Fibroblast of lung (primary cell): ENCODE data around the gene PLEKHG4B. TPM values are rescaled to one million over a fixed set of nuclear protein-coding genes. Genes with fewer than 3 reads are reported as not detected.

Experiments used
- DNase-seq, 2 donors: peaks; one replicate each; pipeline versions ENCODE4 v3.0.0 to v3.0.0-alpha.2; 2010; ENCODE audit warnings: low read depth in 2 of 2
- H2AFZ ChIP-seq: 2 replicates; pipeline ENCODE4 v1.5.1; 2012; ENCODE audit warnings: low read length, control low read depth, inconsistent platforms
- H3K27ac ChIP-seq: 2 replicates; pipeline ENCODE4 v1.5.1; 2011; ENCODE audit warnings: low read length, control low read depth; ENCODE audit not compliant: insufficient read depth
- H3K27me3 ChIP-seq: 2 replicates; pipeline ENCODE4 v1.5.1; 2011; ENCODE audit warnings: mild to moderate bottlenecking, low read length; ENCODE audit not compliant: control insufficient read depth, insufficient read depth
- H3K36me3 ChIP-seq: 2 replicates; pipeline ENCODE4 v1.5.1; 2011; ENCODE audit warnings: low read length; ENCODE audit not compliant: control insufficient read depth, insufficient read depth
- H3K4me1 ChIP-seq: 2 replicates; pipeline ENCODE4 v1.5.1; 2011; ENCODE audit warnings: low read length; ENCODE audit not compliant: control insufficient read depth, insufficient read depth; ENCODE audit errors: extremely low read depth
- H3K4me2 ChIP-seq: 2 replicates; pipeline ENCODE4 v1.5.1; 2011; ENCODE audit warnings: low read length, control low read depth; ENCODE audit not compliant: insufficient read depth; ENCODE audit errors: extremely low read depth
- H3K4me3 ChIP-seq, 4 experiments: fragments of 200-600 bp in 1 of 4; sonication (generic) in 1 of 4; replicated peaks in 1 of 4; 2 replicates each; pipeline ENCODE4 v1.5.1; 2011 to 2016; ENCODE audit warnings: low read length in 4 of 4, low read depth in 3 of 4, mild to moderate bottlenecking in 3 of 4, control low read depth in 2 of 4, inconsistent platforms in 1 of 4, mixed read lengths in 1 of 4; ENCODE audit not compliant: insufficient read depth in 1 of 4; ENCODE audit errors: control extremely low read depth in 1 of 4
- H3K79me2 ChIP-seq: 2 replicates; pipeline ENCODE4 v1.5.1; 2012; ENCODE audit warnings: mild to moderate bottlenecking, low read length, inconsistent platforms; ENCODE audit not compliant: control insufficient read depth, insufficient read depth
- H3K9ac ChIP-seq: 2 replicates; pipeline ENCODE4 v1.5.1; 2011; ENCODE audit warnings: mild to moderate bottlenecking, low read length, control low read depth; ENCODE audit not compliant: insufficient read depth
- H3K9me3 ChIP-seq: 2 replicates; pipeline ENCODE4 v1.5.1; 2012; ENCODE audit warnings: low read depth, low read length; ENCODE audit not compliant: control insufficient read depth, insufficient read depth
- H4K20me1 ChIP-seq: 2 replicates; pipeline ENCODE4 v1.5.1; 2011; ENCODE audit warnings: low read length; ENCODE audit not compliant: control insufficient read depth, insufficient read depth; ENCODE audit errors: extremely low read depth
- EZH2 ChIP-seq: IDR thresholded peaks from 2 replicates; pipeline ENCODE4 v1.5.1; 2012; ENCODE audit warnings: low read length, control low read depth, mild to moderate bottlenecking; ENCODE audit errors: missing control alignments
- polyA plus RNA-seq, 2 donors: library from polyadenylated mRNA; depleted of rRNA in 1 of 2; stranded (reverse) in 1 of 2; unstranded in 1 of 2; fragments of >200 nt; gene quantifications; 2 replicates each; pipeline ENCODE4 v1.2.1, GENCODE V29; 2011 to 2012; ENCODE audit warnings: missing spikeins in 1 of 2
- total RNA-seq: library from RNA; depleted of rRNA; stranded (reverse); fragments of >200 nt; gene quantifications from 2 replicates; pipeline ENCODE4 v1.2.1, GENCODE V29; 2014
- TF ChIP-seq, protein P1 (sequence below), 2 donors: IDR thresholded peaks in 1 of 2; conservative IDR thresholded peaks in 1 of 2; 1 replicate in 1 of 2; 2 replicates in 1 of 2; pipeline ENCODE4 v1.5.1; 2011 to 2012; ENCODE audit warnings: low read length in 2 of 2, control low read depth in 1 of 2, inconsistent platforms in 1 of 2, low read depth in 1 of 2, mild to moderate bottlenecking in 1 of 2

PLEKHG4B gene
- total and polyA plus RNA-seq, 2 donors (not counting 1 experiment from before 2014, with no cell fraction given), result under 0.01 to 0.08 TPM

DNA sequence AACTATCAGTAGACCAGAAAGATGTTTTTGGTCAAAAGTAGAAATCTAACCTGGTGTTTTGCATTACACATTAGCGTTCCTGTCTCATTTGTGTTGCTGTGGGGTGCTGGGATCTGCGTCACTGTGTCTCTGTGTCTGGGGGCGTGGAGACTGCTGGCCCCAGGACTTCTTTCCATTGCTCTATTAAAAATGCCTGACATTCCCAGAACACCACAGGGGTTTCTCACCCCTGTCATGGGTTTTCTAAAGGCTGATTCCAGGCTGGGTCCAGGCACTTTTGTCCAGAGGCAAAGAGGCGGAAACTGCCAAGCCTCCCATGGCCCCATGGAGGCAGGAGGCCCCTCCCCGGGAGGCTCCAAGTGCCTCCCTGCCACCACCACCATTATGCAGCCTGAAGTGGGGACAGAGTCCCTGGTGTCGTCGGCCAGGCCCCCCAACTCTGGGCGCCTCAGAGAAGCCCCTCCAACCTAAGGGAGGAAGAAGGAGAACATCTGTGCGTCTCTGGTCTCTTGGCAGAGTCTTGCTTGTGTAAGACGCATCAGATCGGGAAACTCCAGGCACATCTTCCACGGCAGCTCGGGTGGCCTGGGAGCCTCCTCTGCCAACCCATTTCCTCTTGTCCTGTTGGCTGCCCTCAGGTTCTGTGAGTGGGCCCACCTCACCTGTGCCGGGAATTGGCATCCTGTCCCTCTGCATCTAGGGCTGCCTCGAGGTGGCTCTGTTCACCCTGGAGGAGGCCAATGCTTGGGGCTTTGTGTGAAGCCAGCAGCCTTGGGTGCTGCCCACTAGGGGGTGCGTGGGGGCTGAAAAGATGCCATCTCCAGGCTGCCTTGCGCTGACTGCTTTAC lies 13.8 kb upstream of the PLEKHG4B start:
- Histone ChIP-seq H3K27ac (no peak overlapping the region), H3K4me1 (no peaks in the 10 kb centered on the region)

GRCh38 chr5:78805-79149 lies 13.2 kb upstream of the PLEKHG4B start:
- no peaks in the 10 kb centered on the region for H3K36me3 ChIP-seq
- H3K4me3 ChIP-seq, result no peak overlapping the region
- H3K9me3 ChIP-seq, result no peaks in the 10 kb centered on the region
- no peak overlapping the region for H3K4me2 ChIP-seq
- no peaks in the 10 kb centered on the region for H3K79me2 ChIP-seq
- no peak for DNase-seq
- peaks cover 24% of the 10 kb centered on the region for H3K27me3 ChIP-seq
- no peak overlapping the region for H3K27ac ChIP-seq
- H3K9ac ChIP-seq, result no peak overlapping the region
- H3K4me1 ChIP-seq, result no peaks in the 10 kb centered on the region
- H4K20me1 ChIP-seq, result no peaks in the 10 kb centered on the region
- TF ChIP-seq, protein P1, sequence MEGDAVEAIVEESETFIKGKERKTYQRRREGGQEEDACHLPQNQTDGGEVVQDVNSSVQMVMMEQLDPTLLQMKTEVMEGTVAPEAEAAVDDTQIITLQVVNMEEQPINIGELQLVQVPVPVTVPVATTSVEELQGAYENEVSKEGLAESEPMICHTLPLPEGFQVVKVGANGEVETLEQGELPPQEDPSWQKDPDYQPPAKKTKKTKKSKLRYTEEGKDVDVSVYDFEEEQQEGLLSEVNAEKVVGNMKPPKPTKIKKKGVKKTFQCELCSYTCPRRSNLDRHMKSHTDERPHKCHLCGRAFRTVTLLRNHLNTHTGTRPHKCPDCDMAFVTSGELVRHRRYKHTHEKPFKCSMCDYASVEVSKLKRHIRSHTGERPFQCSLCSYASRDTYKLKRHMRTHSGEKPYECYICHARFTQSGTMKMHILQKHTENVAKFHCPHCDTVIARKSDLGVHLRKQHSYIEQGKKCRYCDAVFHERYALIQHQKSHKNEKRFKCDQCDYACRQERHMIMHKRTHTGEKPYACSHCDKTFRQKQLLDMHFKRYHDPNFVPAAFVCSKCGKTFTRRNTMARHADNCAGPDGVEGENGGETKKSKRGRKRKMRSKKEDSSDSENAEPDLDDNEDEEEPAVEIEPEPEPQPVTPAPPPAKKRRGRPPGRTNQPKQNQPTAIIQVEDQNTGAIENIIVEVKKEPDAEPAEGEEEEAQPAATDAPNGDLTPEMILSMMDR (conservative IDR thresholded peaks at IDR 0.05 in 1 of 2, IDR thresholded peaks at IDR 0.05 in 1 of 2; ENCODE audit: low read depth in 1 of 2, low read length in 2 of 2), result no peak
- TF ChIP-seq EZH2, result no peak
- H2AFZ ChIP-seq, result no peak overlapping the region

More for the DNA sequence above, 13.8 kb upstream of the PLEKHG4B start:
- Histone ChIP-seq H3K4me3 (no peak overlapping the region), H3K4me2 (no peak overlapping the region), H4K20me1 (no peaks in the 10 kb centered on the region), H3K36me3 (no peaks in the 10 kb centered on the region), H2AFZ (no peak overlapping the region), H3K27me3 (peaks cover 24% of the 10 kb centered on the region), H3K9ac (no peak overlapping the region), H3K9me3 (no peaks in the 10 kb centered on the region), H3K79me2 (no peaks in the 10 kb centered on the region)
- TF ChIP-seq, protein P1 (conservative IDR thresholded peaks at IDR 0.05 in 1 of 2, IDR thresholded peaks at IDR 0.05 in 1 of 2; ENCODE audit: low read depth in 1 of 2, low read length in 2 of 2), result peak; percentile 25 to 50
- TF ChIP-seq EZH2, result no peak
- DNase-seq, result peak; percentile 20 to 85

GRCh38 chr5:79263-79662 lies 12.7 kb upstream of the PLEKHG4B start:
- no peak overlapping the region for H3K4me2 ChIP-seq
- no peak for TF ChIP-seq EZH2
- TF ChIP-seq, protein P1 (conservative IDR thresholded peaks at IDR 0.05 in 1 of 2, IDR thresholded peaks at IDR 0.05 in 1 of 2; ENCODE audit: low read depth in 1 of 2, low read length in 2 of 2), result no peak
- no peaks in the 10 kb centered on the region for H3K79me2 ChIP-seq
- H3K9me3 ChIP-seq, result no peaks in the 10 kb centered on the region
- peaks cover 24% of the 10 kb centered on the region for H3K27me3 ChIP-seq
- H3K36me3 ChIP-seq, result no peaks in the 10 kb centered on the region
- no peaks in the 10 kb centered on the region for H3K4me1 ChIP-seq
- no peak overlapping the region for H3K9ac ChIP-seq
- H4K20me1 ChIP-seq, result no peaks in the 10 kb centered on the region
- no peak overlapping the region for H3K27ac ChIP-seq
- no peak overlapping the region for H3K4me3 ChIP-seq
- no peak overlapping the region for H2AFZ ChIP-seq
- no peak for DNase-seq
